HG03342 (cell line): Measurements from ENCODE around the gene ACYP1.
"Not testable (repeated sequence)": the region's sequence is repeated elsewhere in the genome, so short reads cannot be mapped to it uniquely, and the experiment has no call there.

Experiments used
- ATAC-seq: cut with Tn5 transposase; IDR thresholded peaks from one replicate; pipeline ENCODE4 v1.9.1; 2021; ENCODE audit warnings: mild to moderate bottlenecking, moderate library complexity; ENCODE audit not compliant: unreplicated experiment

ACYP1 gene

DNA sequence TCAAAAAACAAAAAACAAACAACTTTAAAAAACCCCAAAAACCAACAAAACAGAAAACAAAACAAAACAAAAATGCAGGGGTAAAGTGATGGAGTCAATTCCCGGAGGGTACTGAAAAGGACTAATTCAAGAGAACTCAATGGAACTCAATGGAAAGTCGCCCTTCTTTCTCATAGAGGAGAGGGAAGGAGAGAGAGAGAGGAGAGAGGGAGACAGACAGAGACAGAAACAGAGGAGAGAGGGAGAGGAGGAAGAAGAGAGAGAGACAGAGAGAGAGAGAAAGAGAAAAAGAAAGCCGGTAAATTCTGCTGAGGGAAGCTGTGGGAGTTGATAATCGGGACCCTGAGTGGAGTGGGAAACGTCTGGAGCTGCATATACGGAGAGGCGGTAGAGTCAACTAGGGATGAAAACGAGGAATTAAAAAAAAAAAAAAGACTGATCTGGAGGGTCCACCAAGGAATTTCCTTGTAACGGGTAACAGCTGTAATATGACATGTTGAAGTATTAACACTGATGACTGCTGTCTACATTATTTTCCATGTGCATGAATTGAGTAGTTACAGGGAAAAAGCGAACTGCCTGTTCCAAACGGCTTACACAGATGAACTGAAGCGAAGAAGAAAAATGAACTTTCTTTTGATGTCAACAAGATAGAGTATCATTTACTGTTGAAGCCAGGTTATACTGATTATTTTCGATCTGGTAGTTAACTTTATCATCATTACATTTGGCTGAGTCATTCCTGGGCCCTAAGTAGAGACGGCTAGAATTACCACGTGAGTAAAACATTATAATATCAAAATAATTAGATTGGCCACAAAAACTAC lies 4.7 kb upstream of the ACYP1 start:
- ATAC-seq = peak; percentile 1

- ATAC-seq = not testable (repeated sequence)
Observed at GRCh38 chr14:75067765-75068164, 3.9 kb upstream of the ACYP1 start.

DNA sequence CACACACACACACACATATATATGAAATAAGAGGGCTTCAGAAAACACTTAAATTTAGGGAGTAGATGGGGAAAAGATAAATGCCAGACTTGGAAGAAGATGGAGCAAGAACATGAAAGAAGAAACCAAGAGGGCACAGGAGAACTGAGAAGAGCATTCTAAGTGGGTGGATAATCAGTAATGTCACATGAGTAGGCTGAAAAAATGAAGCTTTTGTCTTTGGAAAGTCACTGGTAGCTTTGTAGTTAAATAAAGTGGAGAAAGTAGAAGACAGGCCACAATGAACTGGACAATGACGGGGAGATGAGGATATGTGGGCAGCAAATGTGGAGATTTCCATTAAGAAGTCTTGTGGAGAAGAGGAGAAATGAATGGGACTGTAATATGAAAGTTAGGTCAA lies 3.4 kb upstream of the ACYP1 start:
- ATAC-seq = no peak

- no peak for ATAC-seq
Observed at GRCh38 chr14:75066691-75067090, 2.9 kb upstream of the ACYP1 start.

GRCh38 chr14:75064205-75064567 lies 362 bp upstream of the ACYP1 start:
- peak; percentile 12 for ATAC-seq

- ATAC-seq = no peak
Observed at GRCh38 chr14:75063013-75063412, 811 bp downstream of the ACYP1 start.

- no peak for ATAC-seq
Observed at GRCh38 chr14:75060420-75060819, 3.4 kb downstream of the ACYP1 start.

GRCh38 chr14:75059642-75060041 lies 4.2 kb downstream of the ACYP1 start:
- ATAC-seq = no peak

GRCh38 chr14:75054421-75054820 lies 9.4 kb downstream of the ACYP1 start:
- no peak for ATAC-seq

- no peak for ATAC-seq
Observed at GRCh38 chr14:75053396-75054291, 10.2 kb downstream of the ACYP1 start.

DNA sequence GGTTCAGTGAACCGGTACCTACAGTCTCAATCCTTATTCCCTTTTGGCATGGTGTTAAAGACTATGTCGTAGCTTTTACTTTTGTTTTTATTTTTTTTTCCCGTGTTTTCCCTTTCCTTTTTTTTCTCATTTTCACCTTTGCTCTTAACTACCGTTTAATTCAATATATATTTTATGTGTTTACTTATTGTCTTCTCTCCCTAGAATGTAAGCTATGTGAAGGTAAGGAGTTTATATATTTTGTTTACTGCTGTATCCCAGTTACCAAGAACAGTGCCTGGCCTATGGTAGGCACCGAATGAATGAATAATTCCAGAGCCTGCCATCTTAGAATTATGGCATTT lies 12.3 kb downstream of the ACYP1 start:
- no peak for ATAC-seq

DNA sequence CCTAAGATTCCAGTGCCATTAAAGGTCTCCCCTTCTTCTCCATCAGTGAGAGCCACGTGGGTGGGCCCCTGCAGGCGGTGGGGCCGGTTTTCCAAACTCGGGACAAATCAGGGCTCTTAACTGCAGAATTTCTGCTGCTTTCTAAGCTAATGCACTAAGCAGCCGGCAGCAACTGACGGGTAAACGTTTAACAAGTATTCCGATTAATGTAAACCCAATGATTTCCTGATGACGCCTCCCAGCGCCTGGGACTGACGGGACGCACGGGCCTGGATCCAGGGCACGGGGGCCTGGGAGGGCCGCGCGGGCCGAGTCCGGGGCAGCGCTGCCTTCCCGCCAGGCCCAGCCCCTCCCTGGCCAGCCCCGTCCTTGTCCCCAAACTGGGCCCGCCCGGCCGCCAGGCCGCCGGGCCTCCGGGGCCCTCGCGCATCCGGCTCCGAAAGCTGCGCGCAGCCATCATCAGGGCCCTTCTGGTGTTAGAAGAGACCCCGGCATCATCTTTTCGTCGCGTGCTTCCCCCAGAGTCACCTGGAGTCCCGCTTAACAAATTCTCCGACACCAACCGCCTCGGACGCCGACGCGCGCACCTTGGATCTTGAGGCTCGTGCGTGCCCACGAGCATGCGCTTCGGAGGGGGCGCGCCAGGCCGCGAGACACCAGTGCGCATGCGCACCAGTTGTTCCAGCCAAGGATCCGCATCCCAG lies 12.8 kb downstream of the ACYP1 start, which contains the start of gene MLH3:
Gene MLH3 (minus strand): TSS at position 616 of the 704 bp plus-strand sequence. CDS start 1,812 bp downstream, outside the sequence.
- peak; percentile 61 for ATAC-seq

- no peak for ATAC-seq
Observed at GRCh38 chr14:75049731-75050201, 14.1 kb downstream of the ACYP1 start.

GRCh38 chr14:75049136-75049535 lies 14.7 kb downstream of the ACYP1 start:
- ATAC-seq = no peak

DNA sequence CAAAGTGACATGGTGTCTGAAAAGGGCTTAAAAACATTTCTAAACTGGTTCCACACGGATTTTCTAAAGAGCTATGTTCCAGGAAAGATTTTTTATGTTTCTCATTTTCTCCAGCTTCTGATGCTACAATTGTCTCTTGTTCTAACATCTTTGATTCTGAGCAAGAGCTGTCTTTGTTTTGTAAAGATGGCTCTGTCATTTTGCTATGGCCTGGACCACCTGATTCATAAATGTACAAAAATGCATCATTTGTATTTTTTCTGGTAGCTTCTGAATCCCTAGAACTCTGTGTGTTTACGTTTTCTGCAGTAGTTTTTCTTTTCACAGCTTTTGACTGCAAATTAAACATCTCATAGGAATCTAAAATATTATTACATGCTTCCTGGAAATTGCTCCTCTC lies 15.7 kb downstream of the ACYP1 start:
- no peak for ATAC-seq

DNA sequence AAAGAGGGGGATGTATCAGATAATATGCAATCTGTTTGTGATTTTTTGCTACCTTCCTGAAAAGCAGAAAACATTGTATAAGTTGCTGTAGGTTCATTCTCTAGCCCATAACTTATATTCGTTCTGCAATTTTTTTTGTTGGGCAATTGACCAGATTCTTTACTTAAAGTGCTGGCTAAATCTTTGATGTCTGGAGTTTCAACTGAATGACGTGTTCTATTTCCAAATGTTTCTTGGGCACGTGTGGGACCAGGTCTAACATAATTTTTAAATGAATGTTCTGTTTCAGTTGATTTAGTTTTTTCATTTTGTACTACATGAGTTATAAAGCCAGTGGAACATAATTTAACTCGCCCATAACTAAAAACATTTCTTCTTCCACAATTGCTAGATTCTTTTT lies 16.3 kb downstream of the ACYP1 start:
- ATAC-seq = no peak

GRCh38 chr14:75046899-75047298 lies 16.9 kb downstream of the ACYP1 start:
- no peak for ATAC-seq

- no peak for ATAC-seq
Observed at GRCh38 chr14:75046275-75046674, 17.5 kb downstream of the ACYP1 start.

DNA sequence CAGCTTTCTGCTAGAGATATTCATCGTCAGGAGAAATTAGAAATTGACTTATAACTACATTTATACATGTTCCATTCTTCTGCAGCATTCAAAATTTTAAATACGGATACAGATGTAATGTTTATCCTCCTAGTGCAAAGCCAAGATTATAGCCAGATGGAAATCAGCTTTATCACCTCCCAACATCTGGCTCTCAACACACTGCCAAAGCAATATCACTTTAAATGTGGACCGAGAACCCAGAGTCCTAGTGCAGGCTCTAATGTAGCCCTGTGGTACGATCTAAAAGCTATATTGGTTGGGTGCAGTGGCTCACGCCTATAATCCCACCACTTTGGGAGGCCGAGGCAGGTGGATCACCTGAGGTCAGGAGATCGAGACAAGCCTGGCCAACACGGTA lies 19.1 kb downstream of the ACYP1 start:
- ATAC-seq = no peak

GRCh38 chr14:75044322-75044721 lies 19.5 kb downstream of the ACYP1 start:
- no peak for ATAC-seq

GRCh38 chr14:75042035-75042434 lies 21.8 kb downstream of the ACYP1 start:
- ATAC-seq = no peak
